Islet precursor cell (in vitro differentiated cells): ENCODE results near the gene ITGB1BP1.
A peak's percentile ranks its signal among the peaks of the same experiment; 100 is the strongest.

Experiments
- DNase-seq: peaks from one replicate; pipeline ENCODE4 v3.0.0-alpha.2; 2018

The ITGB1BP1 gene

DNA sequence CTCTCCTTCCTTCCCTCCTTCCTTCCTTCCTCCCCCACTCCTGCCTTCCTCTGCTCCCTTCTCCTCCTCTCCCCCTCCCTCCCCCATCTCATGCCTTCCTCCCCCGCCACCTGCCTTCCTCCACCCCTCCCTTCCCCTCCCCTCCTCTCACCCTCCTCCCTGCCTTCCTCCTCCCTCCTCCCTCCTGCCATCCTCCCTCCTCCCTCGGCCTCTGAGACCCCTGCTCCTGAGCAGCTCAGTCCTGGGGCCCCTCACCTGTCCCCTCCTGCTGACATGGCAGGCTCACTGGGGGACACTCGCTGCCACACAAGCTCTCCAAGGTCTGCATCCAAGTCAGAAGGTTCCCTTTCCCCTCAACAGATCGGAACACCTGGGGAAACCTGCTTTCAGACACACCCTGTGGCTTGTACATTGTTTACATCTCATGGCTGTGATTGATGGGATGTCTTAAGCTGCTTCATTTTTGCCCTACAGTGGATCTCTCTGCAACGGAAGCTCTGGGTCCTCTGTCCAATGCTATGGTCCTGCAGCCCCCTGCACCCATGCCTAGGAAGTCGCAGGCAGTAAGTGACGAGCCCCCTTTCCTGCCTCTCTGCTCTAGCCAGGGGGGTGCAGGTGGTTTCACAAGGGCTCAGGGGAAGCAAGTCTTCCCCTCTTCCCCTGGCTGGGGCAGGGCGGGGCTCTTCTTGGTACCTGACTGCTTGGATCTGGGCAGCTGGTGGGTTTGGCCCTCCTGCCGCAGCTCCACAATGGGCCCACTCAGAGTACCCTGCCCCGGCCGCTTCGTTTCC is 22.9 kb downstream of the ITGB1BP1 start:
- peak; percentile 29 for DNase-seq

- DNase-seq: peak; percentile 49
Observed at GRCh38 chr2:9398881-9399780, 24.2 kb downstream of the ITGB1BP1 start.

DNA sequence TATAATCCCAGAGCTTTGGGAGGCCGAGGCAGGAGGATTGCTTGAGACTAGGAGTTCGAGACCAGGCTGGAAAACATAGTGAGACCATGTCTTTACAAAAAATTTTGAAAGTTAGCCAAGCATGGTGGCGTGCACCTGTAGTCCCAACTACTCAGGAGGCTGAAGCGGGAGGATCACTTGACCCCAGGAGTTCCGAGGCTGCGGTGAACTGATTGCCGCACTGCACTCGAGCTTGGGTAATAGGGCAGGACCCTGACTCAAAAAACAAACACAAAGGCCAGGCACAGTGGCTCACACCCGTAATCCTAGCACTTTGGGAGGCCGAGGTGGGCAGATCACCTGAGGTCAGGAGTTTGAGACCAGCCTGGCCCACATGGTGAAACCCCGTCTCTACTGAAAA is 25.1 kb downstream of the ITGB1BP1 start:
- peak; percentile 29 for DNase-seq

DNA sequence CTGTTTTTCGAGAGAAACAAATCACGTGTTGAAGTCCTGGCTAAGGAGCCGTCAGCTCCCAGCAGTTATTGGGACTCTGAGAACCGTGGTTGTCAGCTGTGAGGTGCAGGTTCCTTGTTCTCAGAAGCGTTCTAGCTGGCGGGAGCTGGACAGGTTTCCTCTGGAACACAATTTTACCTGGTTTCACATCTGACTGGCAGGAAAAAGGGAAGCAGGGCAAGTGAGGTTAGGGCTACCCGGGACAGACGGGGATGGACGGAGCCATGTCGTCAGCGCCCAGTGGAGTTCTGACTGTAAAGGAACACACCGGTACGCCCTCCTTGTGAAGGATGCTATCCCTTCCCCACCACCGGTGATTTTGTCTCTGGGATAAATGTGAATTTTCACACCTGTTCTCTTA is 26.1 kb downstream of the ITGB1BP1 start:
- DNase-seq: peak; percentile 38

DNA sequence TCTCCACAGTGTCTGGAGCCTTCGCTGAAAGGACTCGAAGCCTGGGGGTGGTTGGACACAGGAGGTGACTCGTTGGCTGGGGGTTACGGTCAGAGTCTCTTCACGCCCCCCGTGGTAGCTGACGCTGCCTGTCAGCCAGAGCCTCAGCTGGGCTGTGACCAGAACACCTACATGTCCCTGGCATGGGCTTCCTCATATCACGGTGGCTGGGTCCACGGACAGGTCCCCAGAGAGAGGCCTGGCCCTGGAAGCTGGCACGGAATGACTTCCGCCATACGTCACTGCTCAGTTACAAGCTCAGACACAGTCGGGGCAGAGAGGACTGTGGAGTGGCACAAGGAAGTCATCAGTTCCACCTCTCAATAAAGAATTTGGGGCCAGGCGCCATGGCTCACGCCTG is 28.5 kb downstream of the ITGB1BP1 start:
- peak; percentile 38 for DNase-seq

- peak; percentile 49 for DNase-seq
Observed at GRCh38 chr2:9392898-9393765, 30.2 kb downstream of the ITGB1BP1 start.

DNA sequence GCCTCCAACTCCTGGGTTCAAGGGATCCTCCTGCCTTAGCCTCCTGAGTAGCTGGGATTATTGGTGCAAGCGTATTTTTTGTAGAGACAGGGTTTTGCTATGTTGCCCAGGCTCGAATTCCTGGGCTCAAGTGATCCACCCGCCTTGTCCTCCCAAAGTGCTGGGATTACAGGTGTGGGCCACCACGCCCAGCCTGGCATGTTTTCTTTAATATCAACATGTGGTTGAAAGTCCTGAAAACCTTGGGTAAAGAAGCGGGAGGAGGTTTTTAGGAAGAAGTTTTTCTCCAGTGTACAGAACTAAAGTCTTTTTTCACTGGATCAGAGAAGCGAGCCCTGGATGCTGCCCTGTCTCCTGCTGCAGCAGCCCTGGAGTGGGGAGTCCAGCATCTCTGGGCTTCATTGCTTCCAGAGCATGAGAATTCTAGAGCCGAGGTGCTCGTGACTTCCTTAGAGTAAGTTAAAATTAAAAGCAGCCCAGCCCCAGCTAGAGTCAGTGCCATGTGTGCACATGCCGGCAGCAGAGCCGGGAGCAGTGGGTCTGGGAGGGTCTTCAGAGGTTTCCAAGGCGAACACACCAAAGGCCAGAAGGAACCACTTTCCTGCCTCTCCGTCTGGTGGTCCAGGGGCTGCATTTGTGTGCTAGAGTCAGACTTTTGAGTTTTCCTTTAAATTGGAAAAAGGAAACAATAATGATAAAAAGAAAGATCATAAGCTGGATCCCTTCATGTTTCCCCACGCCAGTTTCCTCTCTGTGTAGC is 31.2 kb downstream of the ITGB1BP1 start:
- peak; percentile 22 for DNase-seq

DNA sequence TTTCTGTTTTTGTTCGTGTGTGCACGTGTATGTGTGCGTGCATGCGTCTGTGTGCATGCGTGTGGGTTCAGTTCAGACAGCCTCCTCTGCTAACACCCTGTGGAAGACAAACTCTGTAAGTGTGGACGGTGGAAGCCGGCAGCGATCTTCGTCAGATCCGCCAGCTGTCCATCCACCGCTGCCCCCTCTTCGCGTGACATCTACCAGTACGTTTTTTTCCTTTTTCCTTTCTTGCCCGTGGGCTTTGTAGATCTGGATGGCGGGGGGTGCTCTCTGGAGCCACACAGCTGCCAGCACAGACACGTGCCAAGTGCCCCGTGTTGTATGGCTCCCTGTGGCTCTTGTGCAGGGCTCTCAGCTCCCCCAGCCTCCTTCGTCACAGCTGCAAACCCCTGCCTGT is 32.3 kb downstream of the ITGB1BP1 start:
- DNase-seq: peak; percentile 29

DNA sequence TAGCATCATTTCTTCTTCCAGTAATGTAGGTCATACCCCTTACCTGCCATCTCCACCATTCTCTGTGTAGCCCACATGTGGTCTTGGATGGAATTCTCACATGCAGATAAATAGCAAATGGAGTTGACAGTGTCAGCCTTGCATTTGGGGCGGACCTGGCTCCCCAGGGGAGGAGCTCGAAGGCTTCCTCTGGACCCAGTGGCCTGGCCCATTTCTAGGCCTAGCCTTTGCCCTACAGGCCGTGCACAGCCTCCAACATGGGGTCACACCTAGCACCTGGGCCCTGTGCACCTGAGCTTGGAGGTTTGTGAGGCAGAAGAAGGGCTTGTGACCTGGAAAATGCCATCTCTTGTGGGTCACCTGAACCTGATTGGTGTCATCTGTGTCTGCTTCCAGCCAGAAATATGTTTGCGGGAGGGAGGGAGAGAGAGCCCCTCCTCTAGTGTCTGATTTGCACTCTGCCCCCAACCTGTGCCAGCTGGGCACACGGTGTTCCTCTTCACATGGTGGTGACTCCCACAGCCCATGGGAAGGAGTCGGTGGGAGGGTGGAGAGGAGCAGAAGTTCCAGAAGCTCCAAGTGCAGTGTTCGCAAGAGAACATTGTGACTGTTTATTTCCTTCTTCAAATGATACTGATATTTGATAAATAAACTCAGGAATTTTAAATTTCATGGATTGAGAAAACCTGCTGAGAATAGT is 33.0 kb downstream of the ITGB1BP1 start:
- DNase-seq: peak; percentile 32

GRCh38 chr2:9388950-9389911 is 34.1 kb downstream of the ITGB1BP1 start:
- peak; percentile 74 for DNase-seq

GRCh38 chr2:9388199-9388681 is 35.1 kb downstream of the ITGB1BP1 start:
- no peak for DNase-seq

- DNase-seq: no peak
Observed at GRCh38 chr2:9385841-9386240, 37.5 kb downstream of the ITGB1BP1 start.

DNA sequence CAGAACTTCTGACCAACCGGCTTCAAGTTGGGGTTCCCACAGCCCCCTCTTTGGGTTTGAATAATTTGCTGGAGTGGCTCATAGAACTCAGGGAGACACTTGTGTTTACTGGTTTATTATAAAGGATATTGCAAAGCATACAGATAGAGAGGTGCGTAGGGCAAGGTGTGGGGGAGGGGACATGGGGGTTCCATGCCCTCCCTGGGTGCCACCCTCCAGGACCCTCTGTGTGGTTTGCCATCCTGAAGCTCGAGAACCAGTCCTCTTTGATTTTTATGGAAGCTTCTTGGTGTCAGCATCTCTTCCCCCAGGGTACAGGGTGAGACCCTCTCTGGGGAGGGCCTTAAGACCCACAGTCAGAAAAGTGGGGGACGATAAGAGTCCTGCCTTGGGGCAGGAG is 38.8 kb downstream of the ITGB1BP1 start:
- no peak for DNase-seq

DNA sequence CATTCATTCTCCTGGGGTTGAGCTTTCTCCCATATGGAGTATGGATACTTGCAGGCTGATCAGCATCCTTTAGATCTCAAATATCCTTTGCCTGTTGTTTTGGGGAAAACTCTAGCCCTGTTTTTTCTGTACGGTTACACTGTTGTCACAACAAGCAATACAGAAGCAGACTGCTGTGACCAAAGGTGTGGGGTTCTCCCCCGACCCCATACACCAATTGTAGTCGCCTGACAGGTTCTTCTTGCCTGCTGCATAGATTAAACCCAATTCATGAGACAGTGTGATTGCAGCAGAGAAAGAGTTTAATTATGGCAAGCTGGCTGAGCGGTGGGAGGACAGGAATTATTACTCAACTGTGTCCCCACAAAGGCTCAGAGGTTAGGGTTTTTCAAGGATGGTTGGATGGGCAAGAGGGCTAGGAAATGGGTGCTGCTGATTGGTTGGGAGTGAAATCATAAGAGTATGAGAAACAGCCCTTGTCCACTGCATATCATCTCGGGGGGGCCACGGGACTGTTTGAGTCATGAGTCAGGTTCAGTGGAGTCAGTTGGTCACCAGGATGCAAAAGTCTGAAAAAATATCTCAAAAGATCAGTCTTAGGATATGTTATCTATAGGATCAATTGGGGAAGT is 40.6 kb downstream of the ITGB1BP1 start:
- DNase-seq: no peak

- no peak for DNase-seq
Observed at GRCh38 chr2:9380702-9381628, 42.4 kb downstream of the ITGB1BP1 start.

DNA sequence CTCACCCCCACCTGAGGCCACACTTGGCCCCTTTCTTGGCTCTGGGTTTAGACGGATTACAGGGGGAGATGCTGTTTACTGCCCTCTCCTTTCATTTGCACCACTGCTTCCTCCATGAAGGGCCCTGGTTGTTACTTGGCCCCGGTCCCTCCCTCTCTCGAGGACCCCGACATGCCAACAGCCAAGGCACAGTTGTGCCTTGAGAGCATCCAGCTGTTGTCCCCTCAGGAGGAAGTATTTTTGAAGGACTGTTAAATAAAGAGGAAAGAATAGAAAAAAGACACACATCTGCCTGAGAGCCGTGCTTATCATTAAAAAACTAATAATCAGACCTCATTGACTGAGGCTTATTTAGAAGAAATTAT is 44.0 kb downstream of the ITGB1BP1 start:
- DNase-seq: no peak

GRCh38 chr2:9378433-9379390 is 44.6 kb downstream of the ITGB1BP1 start:
- DNase-seq: peak; percentile 85
